T-helper 2 cell (primary cell): ENCODE data around the gene SPATS1.
"Not testable (repeated sequence)": the region's sequence is repeated elsewhere in the genome, so short reads cannot be mapped to it uniquely, and the experiment has no call there.

Experiments used
- DNase-seq, 5 experiments: peaks; one replicate each; pipeline versions ENCODE4 v3.0.0 to v3.0.0-alpha.2; 2012 to 2022

Gene SPATS1

DNA sequence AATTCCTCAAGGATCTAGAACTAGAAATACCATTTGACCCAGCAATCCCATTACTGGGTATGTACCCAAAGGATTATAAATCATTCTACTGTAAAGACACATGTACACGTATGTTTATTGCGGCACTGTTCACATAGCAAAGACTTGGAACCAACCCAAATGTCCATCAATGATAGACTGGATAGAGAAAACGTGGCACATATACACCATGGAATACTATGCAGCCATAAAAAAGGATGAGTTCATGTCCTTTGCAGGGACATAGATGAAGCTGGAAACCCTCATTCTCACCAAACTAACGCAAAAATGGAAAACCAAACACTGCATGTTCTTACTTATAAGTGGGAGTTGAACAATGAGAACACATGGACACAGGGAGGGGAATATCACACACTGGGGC, 4.4 kb downstream of the SPATS1 start:
- DNase-seq: not testable (repeated sequence)

- DNase-seq: no peak
Measured at GRCh38 chr6:44349904-44350649, 7.6 kb downstream of the SPATS1 start.

DNA sequence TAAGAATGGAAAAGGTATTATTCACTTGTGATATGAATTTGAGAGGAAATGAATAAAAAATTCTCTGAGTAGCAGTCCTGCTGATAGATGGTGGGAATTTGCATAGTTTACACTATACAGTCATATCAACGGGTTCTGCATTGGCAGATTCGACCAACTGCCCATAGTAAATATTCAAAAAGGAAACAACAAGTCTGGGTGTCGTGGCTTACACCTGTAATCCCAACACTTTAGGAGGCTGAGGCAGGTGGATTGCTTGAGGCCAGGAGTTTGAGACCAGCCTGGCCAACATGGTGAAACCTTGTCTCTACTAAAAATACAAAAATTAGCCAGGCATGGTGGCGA, 8.2 kb downstream of the SPATS1 start:
- not testable (repeated sequence) for DNase-seq

DNA sequence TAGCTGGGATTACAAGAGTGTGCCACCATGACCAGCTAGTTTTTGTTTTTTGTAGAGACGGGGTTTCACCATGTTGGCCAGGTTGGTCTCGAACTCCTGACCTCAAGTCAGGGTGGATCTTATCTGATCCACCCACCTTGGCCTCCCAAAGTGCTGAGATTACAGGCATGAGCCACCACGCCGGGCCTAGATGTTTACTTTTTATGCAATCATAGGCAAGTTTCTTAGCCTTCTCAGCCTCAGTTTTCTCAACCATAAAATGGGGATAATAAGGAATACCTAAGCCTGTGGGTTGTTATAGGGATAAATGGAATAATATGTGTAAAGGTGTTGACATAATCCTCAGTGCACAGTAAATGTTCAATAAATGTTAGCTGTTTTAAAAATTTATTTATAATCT, 9.8 kb downstream of the SPATS1 start:
- DNase-seq: no peak

GRCh38 chr6:44353336-44353735, 10.9 kb downstream of the SPATS1 start:
- DNase-seq: no peak

DNA sequence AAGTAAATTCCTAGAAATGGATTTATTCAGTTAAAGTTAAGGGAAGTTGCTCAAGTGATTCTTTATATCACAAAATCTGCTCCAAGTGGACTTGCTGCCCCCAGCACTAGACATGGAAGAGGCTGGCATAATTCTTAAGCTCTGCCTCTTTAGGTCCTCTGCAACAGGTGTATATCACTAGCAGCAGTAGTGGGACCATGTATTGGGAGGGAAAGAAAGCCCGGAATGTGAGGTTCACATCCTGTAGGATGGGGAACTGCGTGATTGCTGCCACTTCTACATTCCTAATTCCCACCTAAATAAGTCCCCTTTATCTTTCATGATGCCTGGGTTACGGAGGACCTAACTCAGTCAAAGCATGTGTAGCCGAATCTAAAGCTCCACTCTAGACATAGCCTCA, 13.2 kb downstream of the SPATS1 start:
- DNase-seq: no peak

GRCh38 chr6:44356487-44356886, 14.0 kb downstream of the SPATS1 start:
- DNase-seq: no peak

- no peak for DNase-seq
Measured at GRCh38 chr6:44359973-44360372, 17.5 kb downstream of the SPATS1 start.

GRCh38 chr6:44361947-44362346, 19.5 kb downstream of the SPATS1 start:
- DNase-seq: no peak

DNA sequence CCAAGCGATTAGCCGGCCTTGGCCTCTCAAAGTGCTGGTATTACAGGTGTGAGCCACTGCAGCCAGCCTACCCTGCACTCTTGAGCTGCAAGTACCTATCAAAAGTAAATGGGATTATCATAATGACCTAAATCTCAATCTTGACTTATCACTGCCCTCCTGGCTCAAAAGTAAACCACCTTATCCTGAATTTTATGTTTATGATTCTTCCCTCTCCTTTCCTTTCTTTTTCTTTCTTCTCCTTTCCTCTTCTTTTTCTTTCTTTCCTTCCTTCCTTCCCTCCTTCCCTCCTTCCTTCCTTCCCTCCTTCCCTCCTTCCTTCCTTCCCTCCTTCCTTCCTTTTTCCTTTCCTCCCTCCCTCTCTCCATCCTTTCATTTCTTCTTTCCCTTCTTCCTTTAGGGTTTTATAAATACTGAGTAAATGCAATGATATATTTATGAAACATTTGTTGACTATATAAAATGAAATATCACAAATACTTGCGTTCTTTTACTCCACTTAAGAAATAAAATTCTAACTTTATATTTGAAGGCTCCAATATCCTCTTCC, 21.0 kb downstream of the SPATS1 start:
- no peak for DNase-seq

DNA sequence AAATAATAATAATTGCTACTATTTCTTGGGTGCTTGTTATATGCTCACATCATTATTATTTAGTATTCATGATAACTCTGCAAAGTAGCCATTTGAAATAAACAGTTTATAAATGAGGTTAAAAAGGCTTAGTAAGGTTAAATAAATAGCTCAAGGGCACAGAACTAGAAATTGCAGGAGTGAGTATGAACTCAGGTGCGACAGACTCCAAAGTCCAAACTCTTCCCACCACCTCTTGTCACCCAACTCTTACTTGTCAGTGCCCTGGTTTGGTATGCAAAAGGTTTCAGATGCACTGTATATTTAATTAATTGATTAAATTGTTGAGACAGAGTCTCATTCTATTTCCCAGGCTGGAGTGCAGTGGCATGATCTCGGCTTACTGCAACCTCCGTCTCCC, 24.3 kb downstream of the SPATS1 start:
- no peak for DNase-seq

DNA sequence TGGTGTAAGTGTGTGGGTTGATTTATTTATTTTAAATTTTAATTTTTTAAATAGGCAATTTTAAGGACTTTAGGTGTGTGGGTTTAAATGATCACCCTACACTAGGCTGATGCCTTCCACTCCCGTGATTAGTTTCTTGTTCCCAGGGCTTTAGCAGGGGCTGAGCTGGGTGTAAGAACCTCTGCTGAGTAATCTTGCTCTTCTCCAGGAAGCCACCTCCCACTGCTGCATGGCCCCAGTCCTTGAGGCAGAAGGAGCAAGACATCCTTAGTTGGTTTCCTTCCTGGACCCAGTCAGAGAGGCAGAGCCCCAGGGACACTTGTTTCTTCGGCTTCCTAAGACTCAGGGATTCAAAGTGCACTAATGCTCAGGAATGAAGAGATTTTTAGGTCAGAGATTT, 25.2 kb downstream of the SPATS1 start:
- DNase-seq: no peak

DNA sequence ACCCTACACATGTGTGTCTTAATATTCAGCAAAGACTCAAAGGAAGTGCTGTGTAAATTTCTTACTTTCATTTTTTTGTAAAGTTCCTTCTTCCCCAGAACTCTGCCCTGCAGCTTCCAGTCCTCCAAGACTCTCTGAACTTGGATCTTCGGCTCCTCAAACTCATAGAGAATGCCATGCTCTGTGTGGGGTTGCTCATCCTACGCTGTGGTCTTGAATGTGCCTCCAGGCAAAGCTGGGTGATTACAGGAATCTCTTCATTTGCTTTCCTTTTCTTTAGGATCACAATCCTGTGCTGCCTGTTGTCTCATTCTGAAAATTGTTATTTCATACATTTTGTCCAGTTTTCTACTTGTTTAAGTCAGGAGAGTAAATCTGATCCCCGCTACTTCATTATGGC, 30.6 kb downstream of the SPATS1 start:
- no peak for DNase-seq

- DNase-seq: no peak
Measured at GRCh38 chr6:44373787-44374186, 31.3 kb downstream of the SPATS1 start.

DNA sequence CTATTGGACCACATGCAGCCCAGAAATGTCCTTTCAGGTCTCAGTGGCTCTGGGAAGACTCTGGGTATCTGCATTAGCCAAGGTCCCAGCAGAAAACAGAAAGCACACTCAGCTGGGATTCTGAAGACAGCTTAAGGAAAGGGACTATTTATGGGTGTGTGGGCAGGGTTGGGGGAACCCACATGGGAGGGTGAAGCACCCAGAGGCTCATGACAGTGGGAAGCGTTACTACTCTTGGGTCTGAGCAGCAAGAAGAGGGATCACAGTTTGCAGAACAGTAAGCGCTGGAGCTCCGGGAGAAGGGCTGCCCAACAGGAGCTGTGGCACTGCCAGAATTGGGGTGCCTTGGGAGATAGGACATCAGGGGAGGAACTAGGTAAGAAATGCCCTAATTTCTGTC, 32.6 kb downstream of the SPATS1 start:
- no peak for DNase-seq

DNA sequence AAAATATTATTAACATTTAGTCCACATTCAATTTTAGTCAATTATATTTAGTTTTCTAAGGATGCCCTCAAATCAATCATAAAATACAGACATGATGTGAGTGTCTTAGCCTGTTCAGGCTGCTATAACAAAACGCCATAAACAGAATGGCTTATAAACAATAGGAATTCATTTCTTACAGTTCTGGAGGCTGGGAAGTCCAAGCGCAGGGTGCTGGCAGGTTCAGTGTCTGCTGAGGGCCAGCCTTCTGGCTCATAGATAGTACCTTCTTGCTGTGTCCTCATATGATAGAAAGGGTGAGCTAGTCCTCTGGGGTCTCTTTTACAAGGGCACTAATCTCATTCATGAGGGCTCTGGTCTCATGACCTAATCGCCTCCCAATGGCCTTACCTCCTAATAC, 35.0 kb downstream of the SPATS1 start:
- no peak for DNase-seq

DNA sequence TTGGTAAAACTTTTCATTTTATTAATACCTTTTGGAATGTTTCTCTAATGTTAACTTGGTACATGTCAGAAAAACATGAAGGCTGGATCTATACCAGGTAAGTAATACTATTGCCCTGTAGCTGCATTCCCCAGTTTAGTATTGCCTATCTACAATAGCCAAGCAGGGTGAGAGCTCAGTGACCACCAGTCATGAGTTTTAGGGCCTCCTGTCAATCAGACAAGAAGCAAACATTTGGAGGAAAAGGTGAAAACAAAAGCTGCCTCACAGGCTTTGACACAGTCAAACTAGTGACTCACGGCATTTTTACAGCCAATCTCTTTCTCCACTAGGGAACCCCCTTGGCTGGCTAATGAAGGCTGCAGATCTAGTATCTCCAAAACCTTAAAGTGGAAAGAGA, 35.5 kb downstream of the SPATS1 start:
- no peak for DNase-seq

GRCh38 chr6:44381739-44382138, 39.3 kb downstream of the SPATS1 start:
- no peak for DNase-seq

- no peak for DNase-seq
Measured at GRCh38 chr6:44386364-44386928, 44.0 kb downstream of the SPATS1 start.

- DNase-seq: no peak
Measured at GRCh38 chr6:44386929-44387345, 44.5 kb downstream of the SPATS1 start.

DNA sequence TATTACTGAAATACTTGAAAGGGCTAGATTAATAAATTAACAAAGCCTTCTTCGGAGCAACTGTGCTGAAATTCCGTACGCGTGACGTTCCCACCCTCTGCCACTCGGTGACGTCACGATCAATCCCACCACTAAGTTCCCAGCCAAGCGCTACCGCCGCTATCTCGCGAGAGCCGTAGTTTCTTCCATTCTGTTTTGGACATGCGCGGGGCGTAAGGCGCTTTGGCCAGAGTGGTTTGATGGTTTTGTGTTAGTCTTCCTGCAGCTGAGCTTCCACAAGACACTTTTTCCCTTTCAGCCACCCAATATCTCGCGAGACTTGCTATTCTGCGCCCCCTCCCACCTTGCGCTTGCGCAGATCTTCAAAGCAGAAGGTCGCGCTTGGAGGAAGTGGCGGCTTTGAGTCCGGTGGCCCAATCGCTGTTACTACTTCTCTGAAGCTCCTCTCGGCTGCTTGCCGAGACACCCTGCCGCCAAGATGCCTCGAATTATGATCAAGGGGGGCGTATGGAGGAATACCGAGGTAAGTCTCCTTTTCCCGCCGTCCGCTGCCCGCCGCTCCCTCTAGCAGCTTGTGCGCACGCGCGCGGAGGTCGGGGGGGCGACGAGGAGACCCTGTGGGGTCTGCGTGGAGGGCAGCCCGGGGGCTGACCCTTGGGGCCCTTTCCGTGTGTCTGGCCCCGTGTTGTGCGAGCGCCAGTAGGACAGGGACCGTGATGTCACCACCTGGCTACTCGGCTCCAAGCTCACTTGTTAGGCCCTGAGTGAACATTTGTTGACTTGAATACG, 45.1 kb downstream of the SPATS1 start, which contains the start of gene CDC5L:
CDC5L (plus strand) TSS at position 361 of the 789 bp plus-strand sequence; CDS start at position 479, 118 bp downstream.
- peak; percentile 59 to 98 (median 85) for DNase-seq

DNA sequence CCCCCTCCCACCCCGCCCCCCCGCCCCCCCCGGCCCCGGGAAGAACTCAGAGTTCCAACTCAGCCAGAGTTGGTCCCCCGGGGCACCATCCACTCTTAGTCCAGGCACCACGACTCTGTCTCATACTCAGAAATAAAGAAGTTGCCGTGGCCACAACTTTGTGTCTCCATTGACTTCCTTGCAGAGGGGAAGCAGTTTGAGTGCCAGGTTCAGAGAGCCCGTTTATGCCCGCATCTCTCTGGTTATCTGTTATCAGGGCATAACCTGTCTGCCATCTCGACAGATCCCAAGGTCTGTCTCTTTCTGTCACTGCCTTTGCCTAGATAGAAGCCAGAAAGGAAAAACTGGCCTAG, 45.7 kb downstream of the SPATS1 start:
- DNase-seq: no peak

DNA sequence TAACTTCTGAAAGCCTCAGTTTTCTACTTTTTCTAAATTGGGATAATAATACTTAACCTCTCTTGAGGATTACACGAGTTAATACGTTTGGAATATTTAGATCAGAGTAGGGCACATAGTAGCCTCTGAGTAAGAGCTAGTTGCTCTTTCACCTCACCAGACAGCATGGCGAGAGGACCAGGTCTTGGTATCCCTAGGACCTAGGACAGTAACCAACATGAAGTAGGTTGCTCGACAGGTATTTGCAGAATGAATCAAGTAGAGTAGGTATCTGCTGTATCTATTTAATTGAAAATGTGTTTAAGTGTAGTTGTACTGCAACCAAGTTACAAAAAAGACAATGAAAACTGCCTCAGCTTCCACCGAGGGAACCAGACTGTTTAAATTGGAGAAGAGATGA, 46.4 kb downstream of the SPATS1 start:
- DNase-seq: no peak
